ENCODE data around the gene ZNF625.
"Not testable (repeated sequence)": the region's sequence is repeated elsewhere in the genome, so short reads cannot be mapped to it uniquely, and the experiment has no call there.

Gene ZNF625

GRCh38 chr19:12137221-12137940, 19.2 kb downstream of the ZNF625 start:
- no peak for DNase-seq (ENCODE audit: low read depth)

DNA sequence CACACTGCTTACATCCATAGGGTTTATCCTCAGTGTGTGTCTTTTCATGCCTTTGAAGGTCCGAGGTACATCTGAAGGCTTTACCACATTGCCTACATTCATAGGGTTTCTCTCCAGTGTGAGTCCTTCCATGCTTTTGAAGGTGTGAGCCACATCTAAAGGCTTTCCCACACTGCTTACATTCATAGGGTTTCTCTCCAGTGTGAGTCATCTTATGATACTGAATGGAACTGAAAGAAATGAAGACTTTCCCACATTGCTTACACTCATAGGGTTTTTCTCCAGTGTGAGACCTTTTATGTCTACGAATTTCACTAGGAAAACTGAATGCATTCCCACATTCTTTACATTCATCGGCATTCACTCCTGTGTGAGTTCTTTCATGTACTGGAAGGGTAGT, 23.5 kb downstream of the ZNF625 start:
- no peak for DNase-seq (ENCODE audit: low read depth)

- DNase-seq (ENCODE audit: low read depth), result no peak
These were observed 29.8 kb downstream of the ZNF625 start for GRCh38 chr19:12126707-12127106.

- DNase-seq (ENCODE audit: low read depth), result no peak
These were observed 39.1 kb downstream of the ZNF625 start for GRCh38 chr19:12117201-12117970.

DNA sequence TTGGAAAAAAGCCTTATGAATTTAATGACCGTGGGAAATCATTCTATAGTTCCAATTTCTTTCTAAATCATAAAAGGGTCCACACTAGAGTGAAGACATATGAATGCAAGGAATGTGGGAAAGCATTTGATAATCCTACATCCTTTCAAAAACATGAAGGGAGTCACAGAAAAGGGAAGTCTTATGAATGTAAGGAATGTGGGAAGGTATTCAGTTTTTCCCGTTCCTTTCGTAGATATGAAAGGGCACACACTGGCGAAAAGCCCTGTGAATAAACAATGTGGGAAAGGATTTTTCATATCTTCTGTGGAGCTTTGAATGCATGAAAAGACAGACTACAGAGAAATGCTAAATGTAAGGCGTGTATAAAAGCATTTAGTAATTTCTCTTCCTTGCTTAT, 43.4 kb downstream of the ZNF625 start:
- DNase-seq (ENCODE audit: low read depth), result no peak

DNA sequence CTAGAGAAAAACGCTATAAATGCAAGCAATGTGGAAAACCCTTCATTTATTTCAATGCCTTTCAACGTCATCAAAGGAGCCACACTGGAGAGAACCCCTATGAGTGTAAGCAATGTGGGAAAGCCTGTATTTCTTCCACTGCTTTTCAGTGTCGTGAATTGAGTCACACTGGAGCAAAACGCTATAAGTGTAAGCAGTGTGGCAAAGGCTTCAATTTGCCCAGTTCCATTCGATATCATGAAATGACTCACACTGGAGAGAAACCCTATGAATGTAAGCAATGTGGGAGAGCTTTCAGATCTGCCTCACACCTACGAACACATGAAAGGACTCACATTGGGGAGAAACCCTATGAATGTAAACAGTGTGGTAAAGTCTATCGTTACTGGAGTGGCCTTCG, 43.8 kb downstream of the ZNF625 start:
- no peak for DNase-seq (ENCODE audit: low read depth)

- no peak for DNase-seq (ENCODE audit: low read depth)
These were observed 44.4 kb downstream of the ZNF625 start for GRCh38 chr19:12111943-12112637.

DNA sequence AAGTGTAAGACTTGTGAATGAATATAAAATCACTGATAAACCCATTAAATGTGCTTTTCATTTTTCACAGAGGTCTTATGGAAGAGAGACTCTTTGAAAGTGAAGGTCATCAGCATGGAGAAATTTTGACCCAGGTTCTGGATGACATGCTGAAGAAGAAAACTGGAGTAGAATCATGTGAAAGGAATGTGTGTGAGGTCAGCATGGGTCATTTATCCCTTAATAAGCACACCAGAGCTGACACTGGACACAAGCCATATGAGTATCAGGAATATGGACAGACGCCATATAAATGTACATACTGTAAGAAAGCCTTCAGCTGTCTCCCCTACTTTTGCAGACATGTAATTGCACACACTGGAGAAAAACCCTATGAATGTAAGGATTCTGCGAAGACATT, 45.4 kb downstream of the ZNF625 start:
- DNase-seq (ENCODE audit: low read depth), result no peak

DNA sequence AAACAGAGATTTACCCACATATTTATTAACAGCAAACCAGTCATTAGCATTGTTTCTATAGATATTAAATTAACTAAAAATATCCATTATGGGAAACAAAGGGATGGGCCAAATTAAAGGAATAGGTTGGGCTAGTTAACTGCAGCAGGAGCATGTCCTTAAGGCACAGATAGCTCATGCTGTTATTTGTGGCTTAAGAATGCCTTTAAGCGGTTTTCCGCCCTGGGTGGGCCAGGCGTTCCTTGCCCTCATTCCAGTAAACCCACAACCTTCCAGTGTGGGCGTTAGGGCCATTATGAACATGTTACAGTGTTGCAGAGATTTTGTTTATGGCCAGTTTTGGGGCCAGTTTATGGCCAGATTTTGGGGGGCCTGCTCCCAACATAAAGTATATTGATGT, 52.6 kb downstream of the ZNF625 start:
- DNase-seq (ENCODE audit: low read depth), result not testable (repeated sequence)

GRCh38 chr19:12098040-12098439, 58.5 kb downstream of the ZNF625 start:
- no peak for DNase-seq (ENCODE audit: low read depth)

DNA sequence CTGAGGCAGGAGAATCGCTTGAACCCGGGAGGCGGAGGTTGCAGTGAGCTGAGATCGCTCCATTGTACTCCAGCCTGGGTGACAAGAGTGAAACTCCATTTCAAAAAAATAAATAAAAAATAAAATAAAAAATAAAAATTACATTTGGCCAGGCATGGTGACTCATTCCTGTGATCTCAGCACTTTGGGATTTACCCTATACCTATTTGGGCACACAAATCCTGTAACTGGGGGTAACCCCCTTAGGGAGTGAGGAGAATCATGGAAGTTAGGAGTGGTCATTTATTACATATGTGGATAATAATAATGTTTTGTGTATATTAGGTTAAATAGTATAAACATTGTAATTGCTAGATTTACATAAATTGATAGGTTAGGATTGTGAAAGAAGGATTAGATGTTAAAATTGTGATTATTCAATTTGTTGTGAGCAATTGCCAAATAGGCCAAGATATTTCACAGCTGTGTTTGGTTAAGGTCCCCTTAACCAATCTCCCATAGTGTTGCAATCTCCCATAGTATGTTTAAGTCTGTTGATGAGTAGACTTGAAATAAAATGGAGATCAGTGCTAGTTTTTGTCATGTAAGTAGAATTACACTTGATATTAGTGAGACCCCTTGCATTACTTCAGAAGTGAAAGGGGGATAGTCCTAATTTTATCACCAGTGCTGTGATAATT, 61.3 kb downstream of the ZNF625 start:
- DNase-seq (ENCODE audit: low read depth), result no peak
